A673 (cell line): ENCODE measurements around the gene LEMD1. TPM values are rescaled to one million over a fixed set of nuclear protein-coding genes. Genes with fewer than 3 reads are reported as not detected.
A peak's percentile ranks its signal among the peaks of the same experiment; 100 is the strongest.

Experiments
- BruUV-seq: library from RNA; stranded (reverse); fragments of 400-500 nt; replicated peaks from 2 replicates; lab custom pipeline; 2021; lab: Mats Ljungman, UMichigan
- CTCF ChIA-PET: fragments of 300-600 bp; sonication (Branson Sonifier 250); formaldehyde crosslinking; loops from one replicate; lab custom pipeline; 2022; ENCODE audit warnings: antibody characterized with exemption; lab: Charles Lee
- POLR2A ChIA-PET: fragments of 300-600 bp; sonication (Branson Sonifier 250); formaldehyde crosslinking; loops from one replicate; lab custom pipeline; 2022; ENCODE audit warnings: antibody characterized with exemption; ENCODE audit not compliant: low non-redundant PET; lab: Charles Lee
- DNase-seq: peaks from one replicate; pipeline ENCODE4 v3.0.0-alpha.2; 2015; ENCODE audit warnings: low spot score
- H3K27ac ChIP-seq: fragments of 200-600 bp; sonication (generic); 2 replicates; pipeline ENCODE4 v1.5.1; 2016; ENCODE audit warnings: mixed run types, low read depth, mild to moderate bottlenecking, mixed read lengths, antibody characterized with exemption, low read length; ENCODE audit not compliant: poor library complexity, severe bottlenecking
- H3K27me3 ChIP-seq: fragments of 200-600 bp; sonication (generic); replicated peaks from 2 replicates; pipeline ENCODE4 v1.6.1; 2017; ENCODE audit warnings: mixed run types, low read depth, mild to moderate bottlenecking, mixed read lengths, antibody characterized with exemption, low read length; ENCODE audit not compliant: insufficient read depth, poor library complexity
- H3K36me3 ChIP-seq: fragments of 200-600 bp; sonication (generic); 2 replicates; pipeline ENCODE4 v1.6.1; 2016; ENCODE audit warnings: mixed run types, mild to moderate bottlenecking, mixed read lengths, antibody characterized with exemption, low read length; ENCODE audit not compliant: insufficient read depth, poor library complexity, severe bottlenecking
- H3K4me1 ChIP-seq: fragments of 200-600 bp; sonication (generic); 2 replicates; pipeline ENCODE4 v1.6.1; 2017; ENCODE audit warnings: mixed run types, mild to moderate bottlenecking, mixed read lengths, antibody characterized with exemption, low read length; ENCODE audit not compliant: insufficient read depth, poor library complexity, severe bottlenecking
- H3K4me3 ChIP-seq: fragments of 200-600 bp; sonication (generic); 2 replicates; pipeline ENCODE4 v1.5.1; 2016; ENCODE audit warnings: low read depth, mixed run types, mild to moderate bottlenecking, mixed read lengths, low read length; ENCODE audit not compliant: poor library complexity, severe bottlenecking
- H3K9me3 ChIP-seq: fragments of 200-600 bp; sonication (generic); 2 replicates; pipeline ENCODE4 v1.6.1; 2016; ENCODE audit warnings: mixed run types, low read depth, mild to moderate bottlenecking, mixed read lengths, antibody characterized with exemption, low read length; ENCODE audit not compliant: poor library complexity, severe bottlenecking
- EZH2 ChIP-seq: fragments of 200-600 bp; sonication (generic); IDR thresholded peaks from 2 replicates; pipeline ENCODE4 v1.6.1; 2017; ENCODE audit warnings: borderline replicate concordance, low read depth, mild to moderate bottlenecking, mixed read lengths, antibody characterized with exemption, low read length; ENCODE audit not compliant: poor library complexity, severe bottlenecking
- intact Hi-C: fragments of 100-400 bp; cut with micrococcal nuclease; formaldehyde crosslinking; loops from one replicate; pipeline ENCODE4 v1.10.0; 2022; ENCODE audit not compliant: unreplicated experiment
- total RNA-seq: library from RNA; stranded (reverse); gene quantifications from 2 replicates; pipeline ENCODE4 v1.2.3, GENCODE V29; 2021
- TF ChIP-seq, protein P1 (sequence below): fragments of 300-800, 200-600 bp; sonication (generic); conservative IDR thresholded peaks from 2 replicates; pipeline ENCODE4 v1.5.1; 2017; ENCODE audit warnings: low read depth, mild to moderate bottlenecking, antibody characterized with exemption, low read length, moderate library complexity, mixed read lengths

LEMD1 gene
- total RNA-seq, 1 experiment from 2014 or later, result 1.5 TPM

DNA sequence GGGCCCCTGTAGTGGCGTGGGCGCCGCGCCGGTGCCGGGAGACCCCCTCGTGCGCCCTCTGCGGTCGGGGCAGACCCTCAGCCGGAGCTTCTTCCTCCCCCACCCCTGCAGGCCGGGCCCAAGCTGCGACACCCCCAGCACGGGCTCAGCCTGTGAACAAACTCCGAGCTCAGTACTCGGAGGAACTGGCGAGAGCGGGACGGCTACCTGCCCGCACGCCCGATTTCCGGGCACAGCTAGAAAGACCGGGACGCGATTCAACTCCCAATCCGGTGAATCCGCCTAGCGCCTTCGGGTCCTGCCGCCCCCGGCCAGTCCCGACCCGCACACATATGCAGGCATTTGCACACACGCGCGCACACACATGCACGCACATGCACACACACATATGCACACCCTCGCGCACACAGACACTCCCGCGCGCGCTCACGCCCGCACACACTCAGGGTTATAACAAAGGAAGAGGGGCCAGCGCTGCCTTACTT is 34.6 kb upstream of the LEMD1 start:
- CTCF ChIA-PET, result interaction anchor here (0.7 to 1.4 kb wide), 3 partner anchors 17 to 79 kb away, joined by 3 to 11 read pairs (median 4); no protein-coding TSS in a partner anchor
- no TSS peak for BruUV-seq
- H3K27me3 ChIP-seq, result peaks cover 43% of the 10 kb centered on the region
- no peak overlapping the region for H3K27ac ChIP-seq
- H3K4me3 ChIP-seq, result peak overlapping the region; percentile 48
- DNase-seq, result no peak
- POLR2A ChIA-PET, result interaction anchor here (0.7 kb wide), 1 partner anchor 1321 kb away, joined by 3 read pairs; no protein-coding TSS in a partner anchor
- no peaks in the 10 kb centered on the region for H3K36me3 ChIP-seq
- H3K4me1 ChIP-seq, result peaks cover 16% of the 10 kb centered on the region
- intact Hi-C loops, result no loop called here
- TF ChIP-seq, protein P1, sequence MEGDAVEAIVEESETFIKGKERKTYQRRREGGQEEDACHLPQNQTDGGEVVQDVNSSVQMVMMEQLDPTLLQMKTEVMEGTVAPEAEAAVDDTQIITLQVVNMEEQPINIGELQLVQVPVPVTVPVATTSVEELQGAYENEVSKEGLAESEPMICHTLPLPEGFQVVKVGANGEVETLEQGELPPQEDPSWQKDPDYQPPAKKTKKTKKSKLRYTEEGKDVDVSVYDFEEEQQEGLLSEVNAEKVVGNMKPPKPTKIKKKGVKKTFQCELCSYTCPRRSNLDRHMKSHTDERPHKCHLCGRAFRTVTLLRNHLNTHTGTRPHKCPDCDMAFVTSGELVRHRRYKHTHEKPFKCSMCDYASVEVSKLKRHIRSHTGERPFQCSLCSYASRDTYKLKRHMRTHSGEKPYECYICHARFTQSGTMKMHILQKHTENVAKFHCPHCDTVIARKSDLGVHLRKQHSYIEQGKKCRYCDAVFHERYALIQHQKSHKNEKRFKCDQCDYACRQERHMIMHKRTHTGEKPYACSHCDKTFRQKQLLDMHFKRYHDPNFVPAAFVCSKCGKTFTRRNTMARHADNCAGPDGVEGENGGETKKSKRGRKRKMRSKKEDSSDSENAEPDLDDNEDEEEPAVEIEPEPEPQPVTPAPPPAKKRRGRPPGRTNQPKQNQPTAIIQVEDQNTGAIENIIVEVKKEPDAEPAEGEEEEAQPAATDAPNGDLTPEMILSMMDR, result peak; percentile 23; the same call in 1 of the 2 replicates
- TF ChIP-seq EZH2, result peak; percentile 93
- no peaks in the 10 kb centered on the region for H3K9me3 ChIP-seq

DNA sequence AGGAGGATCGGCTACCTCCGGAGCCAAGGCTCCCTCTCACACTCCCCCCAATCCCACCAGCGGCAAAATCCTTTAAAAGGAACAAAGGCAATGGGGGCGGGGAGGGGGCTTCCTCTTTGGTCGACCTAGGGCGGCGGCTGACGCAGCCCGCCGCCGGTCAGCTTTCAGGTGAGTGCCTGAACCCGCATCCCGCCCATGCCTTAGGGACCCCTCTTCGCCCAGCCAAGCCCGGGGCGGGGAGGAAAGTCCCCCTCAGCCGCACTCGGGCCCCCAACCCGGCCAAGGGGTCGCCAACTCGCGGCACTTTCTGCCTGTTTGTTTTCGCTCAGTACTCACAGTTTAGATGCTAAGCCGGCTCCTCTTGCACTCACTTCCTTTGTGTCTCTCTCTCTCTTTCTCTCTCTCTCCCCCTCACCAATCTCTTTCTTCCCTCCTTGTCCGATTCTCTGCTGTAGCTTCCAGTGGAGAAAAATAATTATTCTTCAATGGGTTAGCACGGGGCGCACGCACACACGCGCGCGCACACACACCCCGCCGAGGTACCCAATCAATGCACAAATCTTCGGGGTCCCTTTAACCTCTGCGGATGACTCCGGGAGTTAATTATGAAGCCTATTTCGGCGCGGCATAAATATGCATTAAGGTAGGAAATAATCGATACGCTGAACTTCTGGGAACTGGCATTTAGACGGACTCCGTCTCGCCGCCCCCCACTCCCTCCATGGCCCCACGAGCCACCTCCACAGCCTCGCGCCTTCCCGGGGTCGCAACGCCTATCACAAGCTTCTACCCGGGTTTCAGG is 33.9 kb upstream of the LEMD1 start, which contains the start of gene BLACAT1:
TSS of gene BLACAT1 (minus strand) at position 465 of the 802 bp plus-strand sequence.
- TF ChIP-seq EZH2, result peak; percentile 72
- TF ChIP-seq, protein P1, result no peak
- intact Hi-C loops, result no loop called here

DNA sequence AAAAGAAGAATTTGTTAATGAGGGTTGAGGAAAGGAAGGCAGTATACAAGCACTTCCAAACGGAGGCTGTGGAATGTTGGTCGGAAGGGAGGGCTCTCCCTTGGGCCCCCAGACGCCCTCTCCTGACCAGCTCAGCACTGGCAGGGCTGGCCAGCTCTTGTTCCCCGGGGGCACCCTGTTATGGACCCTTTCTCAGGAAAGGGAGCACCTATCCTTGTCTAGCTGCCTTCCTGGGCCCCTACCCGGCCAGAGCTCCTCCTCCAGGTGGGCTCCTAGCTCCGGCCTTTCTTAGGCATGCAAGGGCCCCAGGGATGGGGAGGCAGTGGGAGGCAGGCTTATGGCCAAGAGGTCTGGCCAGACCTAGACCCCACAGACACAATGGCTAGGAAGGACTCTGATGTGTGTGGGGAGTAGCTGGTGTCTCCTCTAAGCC is 33.1 kb upstream of the LEMD1 start:
- H3K27ac ChIP-seq, result no peak overlapping the region
- no TSS peak for BruUV-seq
- ChIA-PET CTCF (no interaction called here), POLR2A (no interaction called here)
- H3K4me3 ChIP-seq, result no peak overlapping the region
- no peaks in the 10 kb centered on the region for H3K36me3 ChIP-seq
- no peak for TF ChIP-seq EZH2
- TF ChIP-seq, protein P1, result no peak
- H3K27me3 ChIP-seq, result peaks cover 43% of the 10 kb centered on the region
- intact Hi-C loops, result no loop called here
- H3K4me1 ChIP-seq, result peaks cover 29% of the 10 kb centered on the region
- DNase-seq, result no peak
- no peaks in the 10 kb centered on the region for H3K9me3 ChIP-seq

More for the DNA sequence above, 33.9 kb upstream of the LEMD1 start, which contains the start of gene BLACAT1:
- H3K4me1 ChIP-seq, result peaks cover 21% of the 10 kb centered on the region
- H3K27ac ChIP-seq, result no peak within 1 kb of the TSS
- ChIA-PET CTCF (interaction anchor here (1.4 kb wide), 1 partner anchor 17 kb away, joined by 4 read pairs; no protein-coding TSS in a partner anchor), POLR2A (interaction anchor here (0.7 kb wide), 1 partner anchor 1320 kb away, joined by 3 read pairs; no protein-coding TSS in a partner anchor)
- no peaks in the 10 kb centered on the region for H3K9me3 ChIP-seq
- peaks cover 43% of the 10 kb centered on the region for H3K27me3 ChIP-seq
- H3K4me3 ChIP-seq, result peak within 1 kb of the TSS; percentile 48
- no TSS peak for BruUV-seq
- no peak for DNase-seq
- H3K36me3 ChIP-seq, result no peaks in the 10 kb centered on the region
